Activated naive CD4-positive, alpha-beta T cell treated with anti-CD3 and anti-CD28 coated beads, Interleukin-2, amount 50 U/mL, for 16 hours (primary cell): ENCODE data around the gene TOX3.

Experiments
- DNase-seq: peaks from one replicate; pipeline ENCODE4 v3.0.0-alpha.2; 2020

Gene TOX3

DNA sequence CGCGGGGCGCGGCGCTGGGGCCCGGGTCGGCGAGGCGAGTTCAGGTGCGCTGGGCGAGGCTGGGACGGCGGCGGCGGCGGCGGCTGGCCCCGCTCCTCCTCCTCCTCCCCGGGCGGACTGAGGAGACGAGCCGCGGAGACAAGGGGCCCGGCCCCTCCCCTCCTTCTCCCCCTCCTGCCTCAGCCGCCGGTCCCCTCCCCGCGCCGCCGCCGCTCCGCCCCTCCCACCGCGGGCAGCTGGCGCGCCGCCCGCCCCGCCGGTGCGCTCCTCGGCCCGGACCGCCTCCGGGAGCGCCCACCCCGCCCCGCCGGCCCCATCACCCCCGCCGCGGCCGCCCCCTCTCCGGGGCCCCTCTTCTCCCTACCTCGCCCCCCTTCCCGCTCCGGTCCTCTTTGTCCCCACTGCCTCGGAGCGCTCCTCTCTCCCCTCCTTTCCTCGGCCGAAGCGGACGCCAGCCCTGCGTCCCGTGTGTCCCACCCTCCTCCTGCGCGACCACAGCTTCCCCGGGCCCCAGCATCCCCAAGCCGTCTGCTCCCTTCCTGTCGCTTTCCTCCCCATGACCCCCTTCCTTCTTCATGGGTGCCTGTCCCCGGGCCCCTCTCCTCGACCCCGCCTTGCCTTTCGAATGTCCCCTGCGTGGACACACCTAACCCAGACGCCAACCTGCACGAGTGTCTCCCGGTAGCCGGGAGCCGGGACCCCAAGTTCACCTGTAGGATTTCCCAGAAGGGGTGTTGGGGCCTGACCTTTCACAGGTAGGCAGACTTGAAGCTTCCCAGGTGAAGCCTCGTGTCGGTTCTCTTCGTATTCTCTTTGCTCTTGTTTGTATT, at the start of gene TOX3:
TSS of gene TOX3 (minus strand) at position 140 of the 830 bp plus-strand sequence. CDS start 420 bp downstream, outside the sequence.
- no peak for DNase-seq

DNA sequence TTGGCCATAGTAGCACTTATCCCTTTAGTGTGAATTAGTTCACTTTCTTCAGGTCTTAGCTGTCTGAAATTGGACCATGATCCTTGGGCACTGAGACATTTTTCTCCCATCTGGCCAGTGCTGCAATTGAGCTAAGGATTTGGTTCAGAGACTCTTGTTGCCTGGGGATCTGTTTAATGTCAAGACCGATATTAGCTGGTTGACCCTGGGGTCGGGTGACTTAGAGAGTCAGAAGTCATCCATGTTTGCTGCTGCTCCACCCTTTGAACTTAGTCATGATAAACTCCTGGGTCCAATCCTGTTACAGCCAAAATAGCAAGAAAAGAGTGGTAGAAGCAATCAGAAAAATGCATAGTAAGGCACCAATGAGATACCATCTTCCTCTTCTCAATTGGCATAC, 45.8 kb upstream of the TOX3 start:
- DNase-seq: no peak

DNA sequence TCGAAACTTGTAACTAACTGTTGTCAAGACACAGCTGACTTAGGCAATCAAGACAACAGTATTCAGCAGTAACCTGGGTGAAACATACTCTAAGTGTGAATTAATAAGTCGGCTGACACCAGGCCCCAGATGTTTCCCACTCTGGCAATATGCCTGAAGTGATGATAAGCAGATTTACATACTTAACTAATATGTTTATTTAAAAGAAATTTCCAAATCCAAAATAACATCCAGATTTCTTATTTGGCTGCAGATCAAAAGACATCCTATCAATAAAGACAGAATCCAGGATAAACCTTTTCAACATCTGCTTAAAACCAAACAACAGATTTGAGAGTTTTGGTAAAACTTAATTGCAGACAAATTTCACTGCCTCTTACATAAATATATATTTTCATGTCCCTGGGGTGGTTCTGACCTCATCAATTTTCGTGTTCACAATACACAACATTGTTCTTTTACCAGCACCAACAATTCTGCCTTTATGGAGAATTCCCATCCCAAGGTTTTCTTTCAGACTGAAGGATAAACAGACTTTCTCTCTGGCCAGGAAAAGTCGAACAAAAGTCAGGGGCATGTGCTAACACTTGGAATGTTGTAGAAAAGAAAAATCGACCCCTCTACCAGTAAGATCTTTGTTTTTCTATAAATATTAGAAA, 45.1 kb upstream of the TOX3 start:
- DNase-seq: no peak

DNA sequence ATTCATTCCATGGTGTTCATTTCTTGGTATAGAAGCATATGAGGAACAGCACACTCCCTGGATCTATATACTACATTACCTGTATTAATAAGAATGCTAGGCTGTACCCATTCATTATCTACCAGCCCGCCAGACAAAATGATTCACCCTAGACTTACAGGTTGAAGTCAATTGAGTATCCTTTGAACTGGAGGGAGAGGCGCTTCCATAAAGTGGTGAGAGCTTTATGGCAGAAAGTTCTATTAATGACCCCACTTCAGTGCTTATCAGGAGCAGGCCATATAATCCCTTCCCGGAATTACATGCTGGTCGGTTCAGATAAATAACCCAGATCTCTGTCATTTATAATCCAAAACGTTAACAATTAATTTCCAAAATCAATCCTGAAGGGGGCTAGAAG, 44.5 kb upstream of the TOX3 start:
- DNase-seq: no peak

DNA sequence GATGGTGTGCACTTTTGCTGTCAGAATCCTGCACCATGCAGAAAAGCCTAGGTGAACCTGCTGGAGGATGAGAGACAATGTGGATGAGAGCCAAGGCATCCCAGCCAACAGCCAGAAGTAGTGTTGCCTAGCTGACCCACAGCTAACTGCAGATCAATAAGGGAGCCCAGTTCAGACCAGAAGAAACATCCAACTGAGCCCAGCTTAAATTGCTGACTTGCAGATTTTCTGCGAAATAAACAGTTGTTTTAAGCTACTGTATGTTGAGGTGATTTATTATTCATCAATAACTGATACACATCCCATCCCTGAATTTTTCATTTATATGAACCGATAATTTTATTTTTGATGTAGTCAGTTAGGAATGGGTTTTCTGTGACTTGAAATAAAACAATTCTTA, 39.2 kb upstream of the TOX3 start:
- DNase-seq: no peak

DNA sequence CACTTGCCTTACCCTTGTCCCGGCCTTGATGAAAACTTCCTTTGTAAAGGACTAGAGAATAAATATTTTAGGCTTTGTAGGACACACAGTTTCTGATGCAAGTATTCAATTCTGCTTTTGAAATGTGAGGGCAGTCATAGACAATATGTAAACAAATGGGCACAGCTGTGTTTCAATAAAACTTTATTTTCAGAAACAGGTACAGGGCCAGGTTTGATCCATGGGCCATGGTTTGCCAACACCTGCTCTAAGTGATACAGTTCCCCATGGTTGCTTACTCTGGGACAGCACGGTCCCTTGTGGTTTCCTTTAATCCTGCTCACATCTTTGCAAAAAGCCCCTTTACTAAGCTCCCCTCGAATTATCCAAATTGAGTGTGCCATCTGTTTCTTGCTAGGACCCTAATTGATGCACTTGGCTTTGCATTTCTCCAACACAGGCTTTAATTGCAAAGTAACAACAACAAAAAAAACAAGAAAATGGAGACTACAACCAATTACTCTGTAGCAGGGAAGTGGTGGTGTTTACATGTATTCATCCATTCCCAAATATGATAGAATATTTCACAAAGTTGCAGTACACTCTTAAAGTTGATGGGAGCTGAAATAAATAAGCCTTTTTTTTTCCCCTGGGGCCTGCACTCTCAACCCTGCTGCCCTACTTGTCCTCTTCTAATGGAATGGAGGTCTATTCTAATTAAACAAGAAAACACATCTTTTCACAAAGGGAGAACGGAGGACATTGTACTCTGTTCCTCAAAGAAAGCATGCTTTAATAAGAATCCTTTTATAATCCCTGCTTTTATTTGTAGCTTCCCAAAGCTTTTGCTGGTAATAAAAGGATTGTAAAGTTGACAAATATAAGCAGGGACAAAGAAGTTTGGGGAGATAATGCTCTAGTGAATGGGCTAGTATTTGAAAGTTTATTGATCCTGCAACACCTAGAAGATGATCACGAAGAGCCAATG, 37.7 kb upstream of the TOX3 start:
- DNase-seq: no peak

DNA sequence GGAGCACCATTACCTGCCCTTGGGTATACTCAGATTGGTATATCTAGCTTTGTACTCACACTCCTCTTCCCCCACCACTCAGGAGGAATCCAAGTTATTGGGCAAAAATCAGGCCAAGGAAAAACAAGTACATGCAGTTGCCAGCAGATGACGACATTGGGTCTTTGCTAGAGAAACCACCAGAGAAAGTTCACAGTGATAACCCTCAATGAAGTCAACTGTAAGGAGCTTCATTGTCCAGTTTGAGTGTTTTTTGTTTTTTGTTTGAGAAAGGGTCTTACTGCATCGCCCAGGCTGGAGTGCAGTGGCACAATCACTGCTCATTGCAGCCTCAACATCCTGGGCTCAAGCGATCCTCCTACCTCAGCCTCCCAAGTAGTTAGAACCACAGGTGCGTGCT, 34.6 kb upstream of the TOX3 start:
- DNase-seq: no peak

DNA sequence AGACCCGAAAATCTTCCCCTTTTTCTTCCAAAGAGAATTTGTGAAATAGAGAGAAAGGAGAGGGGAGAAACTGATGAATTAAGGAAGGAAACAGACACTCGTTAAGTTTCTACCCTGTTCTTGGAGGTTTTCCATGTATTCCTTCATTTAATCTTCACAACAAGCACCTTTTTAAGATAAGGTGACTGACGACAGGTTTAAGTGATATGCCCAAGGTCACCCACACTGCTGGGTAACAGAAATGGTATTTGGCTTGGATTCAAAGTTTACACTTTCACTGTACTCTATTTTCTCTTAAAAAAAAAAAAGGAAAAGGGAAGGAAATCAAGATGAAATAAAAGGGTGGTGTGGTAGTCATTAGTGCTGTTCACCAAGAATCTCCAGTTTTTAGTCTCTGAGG, 33.5 kb upstream of the TOX3 start:
- DNase-seq: no peak

DNA sequence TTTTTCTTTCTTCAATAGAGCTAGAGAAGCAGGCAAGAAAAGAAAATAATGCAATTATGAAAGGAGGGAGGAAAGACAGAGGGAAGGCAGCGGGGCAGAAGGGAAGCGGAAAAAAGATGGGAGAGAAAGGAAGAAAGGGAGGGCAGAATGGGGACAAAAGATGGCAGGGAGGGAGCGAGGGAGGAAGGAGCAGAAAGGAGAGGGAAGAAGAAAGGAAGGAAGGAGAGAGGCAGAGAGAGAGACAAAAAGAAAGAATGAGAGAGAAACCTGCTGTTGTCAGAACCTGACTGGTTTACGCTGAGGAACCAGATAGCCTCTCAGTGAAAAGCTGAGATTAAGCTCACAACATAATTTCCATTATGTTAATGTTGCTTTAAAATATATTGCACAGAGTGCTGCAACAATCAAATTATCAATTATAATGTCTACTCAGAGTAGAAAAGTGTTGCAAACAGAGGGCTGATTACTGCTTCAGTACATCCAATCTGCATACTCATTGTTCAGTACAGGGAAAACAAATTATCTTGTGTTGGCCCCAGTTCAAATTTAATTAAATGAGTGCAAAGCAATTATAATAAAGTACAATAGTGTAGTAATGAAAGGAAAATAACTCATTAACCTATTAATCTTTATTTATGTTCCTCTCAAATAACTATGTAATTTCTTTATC, 32.0 kb upstream of the TOX3 start:
- no peak for DNase-seq

DNA sequence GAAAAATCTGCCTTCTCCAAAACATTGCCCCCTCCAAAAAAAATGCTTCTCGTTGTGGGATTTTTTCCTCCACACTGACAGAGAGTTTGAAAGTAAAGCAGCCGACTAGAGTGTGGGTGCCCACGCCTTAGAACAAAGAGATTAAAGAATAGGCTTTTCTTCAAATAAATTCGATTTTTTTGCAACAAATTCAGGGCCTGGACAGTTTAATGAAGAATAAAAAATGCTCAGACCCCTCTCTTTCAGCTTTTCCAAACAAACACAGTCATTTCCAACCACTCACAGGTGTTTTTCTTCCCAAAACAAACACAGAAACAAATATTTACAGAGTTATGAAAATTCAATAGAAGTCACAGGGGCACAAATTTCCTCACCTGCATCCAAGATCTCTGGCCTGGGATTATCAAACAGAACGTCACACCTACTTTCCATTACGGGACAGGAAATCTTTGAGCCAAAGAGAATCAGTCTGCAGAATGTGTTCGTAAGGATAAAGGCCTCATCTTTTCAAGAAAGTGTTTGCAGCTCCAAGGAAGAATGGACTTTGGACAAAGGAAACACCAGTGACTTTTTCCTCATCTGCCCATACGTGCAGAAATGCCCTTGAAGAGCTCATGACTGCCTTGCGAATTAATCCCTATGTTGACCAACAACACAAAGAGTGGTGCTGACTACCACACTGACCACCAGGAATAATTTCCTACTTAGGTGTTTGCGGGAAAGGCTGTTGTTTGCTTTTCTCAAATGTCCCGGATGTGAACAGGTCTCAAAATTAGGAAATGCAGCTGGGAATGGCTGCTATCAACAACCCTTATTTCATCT, 31.3 kb upstream of the TOX3 start:
- no peak for DNase-seq

DNA sequence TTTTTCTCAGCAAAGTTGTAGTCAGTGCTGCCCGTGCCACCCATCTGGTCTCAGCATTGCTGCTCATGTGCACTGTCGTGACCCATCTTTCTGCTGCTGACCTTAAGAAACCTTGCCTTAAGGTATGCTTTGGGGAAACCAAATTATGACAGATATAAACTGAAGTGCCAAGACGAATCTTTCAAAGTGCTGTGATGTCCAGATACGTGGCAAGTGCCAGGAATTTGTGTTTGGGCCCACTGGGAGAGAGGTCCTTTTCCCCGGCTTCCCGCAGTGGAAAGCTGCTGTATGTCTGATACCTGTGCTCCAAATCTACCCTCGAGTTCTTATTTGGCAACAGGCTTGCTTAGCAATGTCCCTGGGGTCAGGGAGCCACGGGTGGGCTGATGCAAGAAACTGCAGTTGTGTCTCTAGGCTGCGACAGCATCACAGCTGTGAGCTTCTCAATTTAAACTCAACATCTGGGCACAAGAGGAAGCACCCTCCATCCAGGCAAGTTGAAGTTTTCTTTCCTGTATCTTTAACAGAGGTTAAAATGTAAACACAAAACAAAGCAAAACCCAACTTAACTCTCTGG, 30.3 kb upstream of the TOX3 start:
- DNase-seq: no peak

DNA sequence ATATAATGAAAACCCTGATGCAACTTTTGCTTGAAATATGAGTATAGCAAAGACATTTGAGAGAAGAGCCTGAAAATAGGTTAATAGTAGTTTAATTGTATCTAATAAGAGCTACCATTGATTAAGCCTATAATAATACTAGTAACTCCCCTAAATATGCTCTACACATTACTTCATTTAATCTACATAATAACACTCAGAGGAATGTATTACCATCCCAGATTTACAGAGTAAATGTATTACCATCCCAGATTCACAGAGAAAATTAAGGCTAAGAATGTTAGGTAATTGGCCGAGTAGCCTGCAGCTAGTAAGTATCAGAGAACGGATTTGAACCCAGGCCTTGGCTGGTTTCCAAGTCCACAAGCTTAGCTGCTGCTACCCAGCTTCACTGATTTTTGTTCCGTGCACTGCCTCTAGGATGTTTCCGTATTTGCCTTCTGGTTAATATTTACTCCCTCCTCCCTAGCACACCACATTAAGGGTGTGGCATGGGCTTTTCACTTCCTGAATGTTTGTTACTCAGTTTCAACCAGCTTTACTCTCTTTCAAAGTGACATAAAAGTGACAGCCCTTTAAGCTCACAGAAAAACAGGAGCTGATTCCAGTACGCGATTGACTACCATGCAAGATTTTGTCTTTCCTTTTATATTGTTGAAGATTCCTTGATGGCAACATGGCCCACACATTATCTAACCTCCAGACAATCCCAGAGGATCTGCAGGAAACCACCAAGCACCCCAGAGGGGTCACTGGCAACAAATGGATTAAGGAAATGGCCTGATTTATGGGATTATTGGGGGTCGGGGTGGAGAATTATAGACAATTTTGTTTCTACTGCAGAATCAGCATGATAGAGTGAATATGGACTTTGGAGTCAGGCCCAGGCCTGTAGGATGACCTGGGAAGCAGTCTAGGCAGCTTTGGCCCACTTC, 26.7 kb upstream of the TOX3 start:
- no peak for DNase-seq

DNA sequence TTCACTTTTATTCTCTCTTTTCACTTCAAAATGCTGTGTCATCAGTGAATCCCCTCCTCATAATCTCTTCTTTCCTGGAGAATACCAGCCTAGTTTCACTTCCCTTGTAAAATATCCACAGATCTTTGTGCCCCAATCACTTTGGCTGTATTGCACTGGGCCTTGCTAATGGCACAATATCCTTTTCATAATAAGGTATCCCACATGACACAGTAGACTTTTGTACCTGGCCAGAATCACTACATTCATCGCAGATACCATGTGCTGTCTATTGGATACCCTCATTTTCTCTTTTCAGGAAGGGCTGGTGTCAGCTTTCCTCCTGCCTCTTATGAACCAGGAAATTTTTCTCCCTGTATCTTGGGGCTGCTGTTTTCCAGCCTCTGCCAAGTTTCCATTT, 25.7 kb upstream of the TOX3 start:
- DNase-seq: no peak

DNA sequence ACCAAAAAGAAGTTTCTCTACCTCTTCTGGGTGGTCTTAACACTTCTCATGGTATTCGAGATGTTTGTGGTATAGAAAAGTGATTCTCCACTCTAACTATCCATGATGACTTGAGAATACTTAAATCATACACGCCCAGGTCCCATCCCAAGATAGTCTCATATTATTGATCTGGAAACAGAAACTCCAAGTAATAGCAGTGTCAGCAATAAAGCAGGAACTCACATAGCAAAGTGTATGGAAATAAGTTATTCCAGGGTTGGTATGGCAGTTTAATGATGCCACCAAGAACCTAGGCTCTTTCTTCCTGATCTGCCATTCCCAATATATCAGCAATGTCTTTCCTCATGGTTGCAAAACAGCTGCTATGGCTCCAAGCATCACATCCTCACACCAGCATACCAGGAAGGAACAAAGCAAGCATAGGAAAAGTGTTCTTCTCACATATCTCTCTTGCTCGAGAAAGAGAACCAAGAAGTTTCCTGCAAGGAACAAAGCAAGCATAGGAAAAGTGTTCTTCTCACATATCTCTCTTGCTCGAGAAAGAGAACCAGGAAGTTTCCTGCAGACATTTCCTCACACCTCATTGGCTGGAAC, 23.6 kb upstream of the TOX3 start:
- no peak for DNase-seq

DNA sequence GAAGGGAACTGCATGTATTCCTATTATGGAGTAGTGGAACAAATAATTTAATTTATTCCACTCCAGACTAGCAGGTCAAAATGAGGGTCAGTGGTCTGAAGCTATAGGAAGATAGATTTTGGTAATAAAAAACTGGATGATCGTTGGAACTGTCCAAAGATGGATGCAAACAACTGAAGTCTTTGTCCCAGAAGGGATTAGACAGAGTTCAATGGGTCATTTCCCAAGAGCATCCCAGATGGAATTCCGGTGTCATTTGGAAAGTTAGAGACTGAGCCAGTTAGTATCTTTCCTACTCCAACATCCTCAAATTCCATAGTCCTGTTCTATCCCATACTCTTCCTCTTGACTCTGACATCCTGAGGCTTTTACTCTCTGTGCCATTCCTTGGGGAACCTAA, 22.8 kb upstream of the TOX3 start:
- no peak for DNase-seq

DNA sequence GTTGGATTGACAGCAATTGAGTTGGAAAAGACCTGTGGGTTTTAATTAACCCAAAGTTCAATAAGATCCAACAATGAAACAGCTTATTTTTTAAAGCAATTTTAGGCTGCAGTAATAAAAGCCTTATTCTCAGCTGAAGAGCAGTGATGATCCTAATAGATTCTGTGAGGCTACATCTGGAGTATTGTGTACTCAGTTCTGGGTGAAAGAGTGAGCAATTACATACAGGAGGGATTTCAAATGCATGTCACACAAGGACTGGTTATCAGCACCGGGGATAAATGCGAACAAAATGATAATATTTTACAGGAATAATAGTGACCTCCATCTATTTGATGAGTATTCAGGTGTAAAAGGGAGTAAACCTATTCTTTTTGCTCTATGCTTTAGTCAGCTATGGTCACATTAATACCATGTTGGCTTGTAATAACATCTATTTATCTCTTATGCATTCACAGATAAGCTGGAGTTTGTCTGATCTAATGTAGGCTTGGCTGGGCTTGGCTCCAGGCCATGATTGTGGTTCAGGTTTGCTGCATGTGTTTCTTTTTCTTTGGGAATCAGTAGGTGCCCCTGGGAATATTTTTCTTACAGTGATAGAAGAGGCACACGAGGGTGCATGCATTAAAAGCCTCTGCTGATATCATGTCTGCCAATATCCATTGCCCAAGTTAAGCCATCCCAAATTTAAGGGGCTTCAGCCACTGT, 22.2 kb upstream of the TOX3 start:
- DNase-seq: no peak

DNA sequence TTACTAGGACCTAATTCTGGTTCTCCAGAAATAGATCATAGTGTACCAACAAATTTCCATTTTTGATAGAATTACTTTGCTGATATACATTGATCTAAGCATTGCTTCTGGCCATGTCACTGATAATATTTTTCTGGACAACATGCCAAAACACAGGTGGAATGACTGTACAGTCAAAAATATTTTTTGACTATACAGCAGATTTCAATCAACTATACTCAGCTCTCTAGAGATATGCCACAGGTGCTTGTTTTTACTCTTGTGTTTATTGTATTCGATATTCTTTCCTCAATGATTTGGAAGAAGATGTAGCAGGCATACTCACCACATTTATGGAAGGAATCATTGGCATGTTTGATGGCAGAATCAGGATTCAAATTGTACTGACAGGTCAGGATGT, 21.6 kb upstream of the TOX3 start:
- no peak for DNase-seq

DNA sequence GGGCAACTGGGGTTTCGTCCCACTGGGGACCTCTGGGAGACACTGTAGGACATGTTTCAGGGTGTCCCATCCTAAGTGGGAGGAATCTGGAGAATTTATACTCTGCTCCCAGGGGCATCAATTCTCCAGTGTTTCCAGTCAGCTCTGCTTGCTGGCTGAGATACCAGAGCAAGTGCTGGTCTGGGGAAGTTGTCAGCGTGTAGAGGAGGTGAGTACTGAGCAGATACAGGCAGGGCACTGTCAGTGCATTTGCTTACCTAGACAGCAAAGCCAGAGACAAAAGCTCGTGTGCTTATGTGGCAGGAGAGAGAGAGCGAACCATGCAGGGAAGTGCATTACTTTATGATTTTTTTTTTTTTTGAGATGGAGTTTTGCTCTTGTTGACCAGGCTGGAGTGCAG, 20.2 kb upstream of the TOX3 start:
- DNase-seq: no peak
